Body of pancreas (tissue), 4 donors: ENCODE data around the gene CACNA2D3. TPM values are rescaled to one million over a fixed set of nuclear protein-coding genes. Genes with fewer than 3 reads are reported as not detected.

Experiments
- ATAC-seq: fragments of 150-250 bp; one replicate; pipeline ENCODE4 v1.9.1; 2016
- DNase-seq, 4 donors: peaks; one replicate each; pipeline ENCODE4 v3.0.0-alpha.2; 2019
- H3K27ac ChIP-seq, 4 donors: fragments of 200-600 bp; sonication (generic); 1 replicate in 3 of 4; 2 replicates in 1 of 4; pipeline versions ENCODE4 v1.5.1 to v1.6.1; 2016 to 2019; ENCODE audit warnings: mild to moderate bottlenecking in 1 of 4, mixed read lengths in 1 of 4, moderate library complexity in 1 of 4
- H3K27me3 ChIP-seq, 2 donors: fragments of 200-600 bp; sonication (generic); one replicate each; pipeline ENCODE4 v1.6.0; 2016; ENCODE audit warnings: mild to moderate bottlenecking in 1 of 2
- H3K36me3 ChIP-seq, 2 donors: fragments of 200-600 bp; sonication (generic); replicated peaks in 1 of 2; 2 replicates each; pipeline ENCODE4 v1.5.1; 2016; ENCODE audit warnings: low read depth in 2 of 2; ENCODE audit not compliant: insufficient read depth in 1 of 2
- H3K4me1 ChIP-seq: fragments of 200-600 bp; sonication (generic); one replicate; pipeline ENCODE4 v1.6.0; 2016
- H3K4me3 ChIP-seq, 2 donors: fragments of 200-600 bp; sonication (generic); 1 replicate in 1 of 2; 2 replicates in 1 of 2; pipeline ENCODE4 v1.5.1; 2016 to 2019
- H3K9me3 ChIP-seq, 3 donors: fragments of 200-600 bp; sonication (generic); 1 replicate in 2 of 3; 2 replicates in 1 of 3; pipeline ENCODE4 v1.5.1; 2016
- CTCF ChIP-seq, 7 experiments: fragments of 450-650 bp in 4 of 7; fragments of 200-600 bp in 3 of 7; sonication (generic) in 3 of 7; IDR thresholded peaks; one replicate each; pipeline ENCODE4 v1.5.1; 2016 to 2019; ENCODE audit warnings: antibody characterized with exemption in 7 of 7
- POLR2A ChIP-seq, 3 donors: fragments of 450-650 bp; IDR thresholded peaks; one replicate each; pipeline ENCODE4 v1.6.1; 2016; ENCODE audit warnings: antibody characterized with exemption in 3 of 3, mild to moderate bottlenecking in 2 of 3
- WGBS, 2 donors: methylation state at CpG; one replicate each; pipeline ENCODE4 v1.1.5; 2017; 5-methylcytosine and 5-hydroxymethylcytosine counted together
- intact Hi-C: fragments of 100-400 bp; cut with DNase I; formaldehyde crosslinking; loops from one replicate; pipeline ENCODE4 v1.15.1; 2023
- total RNA-seq, 2 donors: library from RNA; depleted of rRNA; stranded (reverse); fragments of >200 nt; gene quantifications; one replicate each; pipeline ENCODE4 v1.1.0, GENCODE V29; 2016

The CACNA2D3 gene
- total RNA-seq, 2 donors from 2014 or later, result not detected

DNA sequence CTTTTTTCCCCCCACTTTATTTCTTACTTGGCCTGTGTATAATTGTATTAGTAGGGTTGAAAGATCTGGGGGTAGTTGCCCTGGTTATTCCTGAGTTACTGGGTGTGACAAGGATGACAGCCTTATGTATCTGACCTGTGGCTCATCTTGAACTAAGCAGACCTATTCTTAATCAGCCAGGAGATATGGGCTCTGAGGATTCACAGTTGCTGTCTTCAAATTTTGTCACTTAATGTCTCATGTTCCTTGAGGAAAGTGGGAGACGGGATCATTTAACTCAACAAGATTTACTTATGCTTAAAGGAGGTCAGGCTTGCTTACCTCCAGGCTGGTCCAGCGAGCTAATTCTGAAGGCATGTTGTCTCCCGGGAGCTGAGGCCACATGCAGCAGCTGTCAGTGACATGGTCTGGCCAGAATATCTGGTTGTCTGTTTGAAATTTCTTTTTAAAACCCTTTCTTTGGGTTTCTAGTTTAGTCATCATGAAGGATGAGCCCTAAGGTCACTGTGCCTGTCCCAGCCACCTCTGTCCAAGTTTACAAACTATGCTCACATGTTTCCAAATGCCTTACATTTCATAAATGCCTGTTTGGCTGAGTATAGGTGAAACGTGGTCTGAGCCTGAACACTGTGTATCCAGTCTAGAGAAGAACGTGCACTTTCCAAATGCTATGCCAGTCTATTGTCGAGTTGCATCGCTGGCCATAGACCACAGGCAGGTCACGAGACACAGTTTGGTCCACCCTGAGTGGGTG is 778.7 kb downstream of the CACNA2D3 start:
- WGBS, 2 donors, result 68 to 69% methylated on average over 8 of the region's 8 CpGs
- TF ChIP-seq POLR2A (IDR thresholded peaks at IDR 0.05) (no peak), CTCF (IDR thresholded peaks at IDR 0.05) (no peak)
- intact Hi-C loops, result no loop called here
- Histone ChIP-seq H3K27me3 (no peaks in the 10 kb centered on the region), H3K27ac (no peak overlapping the region), H3K4me1 (no peaks in the 10 kb centered on the region), H3K4me3 (no peak overlapping the region), H3K36me3 (no peaks in the 10 kb centered on the region), H3K9me3 (no peaks in the 10 kb centered on the region)
- ATAC-seq (no peak), DNase-seq (no peak)

GRCh38 chr3:54901906-54902685 is 779.7 kb downstream of the CACNA2D3 start:
- H3K4me1 ChIP-seq, result no peaks in the 10 kb centered on the region
- no peak for ATAC-seq
- no peak overlapping the region for H3K27ac ChIP-seq
- H3K36me3 ChIP-seq, result no peaks in the 10 kb centered on the region
- intact Hi-C loops, result no loop called here
- DNase-seq, result no peak
- H3K4me3 ChIP-seq, result no peak overlapping the region
- TF ChIP-seq CTCF (IDR thresholded peaks at IDR 0.05) (no peak), POLR2A (IDR thresholded peaks at IDR 0.05) (no peak)
- no peaks in the 10 kb centered on the region for H3K9me3 ChIP-seq
- H3K27me3 ChIP-seq, result no peaks in the 10 kb centered on the region
- WGBS, 2 donors, result 67 to 80% methylated on average over 4 of the region's 4 CpGs

DNA sequence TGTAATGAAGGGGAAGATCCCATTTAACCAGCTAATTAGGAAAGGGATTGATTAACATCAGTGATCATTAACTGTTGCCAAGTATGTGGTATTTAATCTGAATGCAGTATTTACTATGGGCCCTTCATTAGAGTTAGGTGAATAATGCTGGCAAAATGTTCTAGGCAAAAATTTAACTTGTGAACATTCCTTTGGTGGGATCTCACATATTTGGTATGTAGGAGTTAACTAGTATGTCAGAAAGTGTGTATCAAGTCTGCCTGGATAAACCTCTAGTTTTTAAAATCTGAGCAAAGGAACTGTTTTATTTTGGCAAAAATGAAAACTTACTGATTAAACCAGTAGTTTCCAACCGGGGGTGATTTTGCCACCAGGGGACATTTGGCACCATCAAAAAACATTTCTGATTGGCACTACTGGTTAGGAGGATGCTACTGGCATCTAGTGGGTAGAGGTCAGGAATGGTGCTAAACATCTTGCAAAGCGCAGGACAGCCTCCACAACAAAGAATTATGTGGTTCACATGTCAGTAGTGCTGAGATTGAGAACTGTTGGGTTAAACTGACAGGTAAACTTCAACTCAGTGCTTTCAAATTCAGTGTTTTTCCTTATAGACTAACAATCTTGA is 783.0 kb downstream of the CACNA2D3 start:
- Histone ChIP-seq H3K4me3 (no peak overlapping the region), H3K36me3 (no peaks in the 10 kb centered on the region), H3K9me3 (no peaks in the 10 kb centered on the region), H3K27ac (no peak overlapping the region), H3K27me3 (no peaks in the 10 kb centered on the region), H3K4me1 (no peaks in the 10 kb centered on the region)
- DNase-seq, result no peak
- intact Hi-C loops, result no loop called here
- ATAC-seq, result peak; percentile 30
- TF ChIP-seq CTCF (IDR thresholded peaks at IDR 0.05) (no peak), POLR2A (IDR thresholded peaks at IDR 0.05) (no peak)
- WGBS, 2 donors, result 33 to 46% methylated on average over 2 of the region's 2 CpGs

DNA sequence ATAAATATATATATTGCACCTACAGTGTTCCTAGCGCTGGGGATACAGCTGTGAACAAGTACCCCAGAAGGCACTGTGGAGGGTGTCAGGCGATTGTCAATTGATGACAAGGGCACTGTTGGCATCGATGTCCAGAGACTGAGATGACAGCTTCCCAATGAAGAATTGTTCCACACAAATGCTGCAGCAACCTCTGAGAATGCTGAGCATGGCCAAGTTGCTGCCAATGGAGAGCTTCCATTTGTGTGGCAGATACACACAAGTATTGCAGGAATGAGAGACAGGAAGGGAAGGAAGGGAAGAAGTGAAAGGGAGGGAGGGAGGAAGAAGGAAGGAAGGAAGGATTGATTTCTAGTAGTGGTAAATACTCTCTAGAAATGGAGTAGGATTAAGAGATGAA is 783.6 kb downstream of the CACNA2D3 start:
- WGBS, 2 donors, result 68 to 71% methylated on average over 3 of the region's 3 CpGs
- ATAC-seq, result no peak
- no peak overlapping the region for H3K4me3 ChIP-seq
- H3K27ac ChIP-seq, result no peak overlapping the region
- no peak for DNase-seq
- intact Hi-C loops, result no loop called here
- H3K27me3 ChIP-seq, result no peaks in the 10 kb centered on the region
- TF ChIP-seq POLR2A (IDR thresholded peaks at IDR 0.05), result no peak
- no peak for TF ChIP-seq CTCF (IDR thresholded peaks at IDR 0.05)
- H3K9me3 ChIP-seq, result no peaks in the 10 kb centered on the region
- no peaks in the 10 kb centered on the region for H3K36me3 ChIP-seq
- H3K4me1 ChIP-seq, result no peaks in the 10 kb centered on the region
